K562 (cell line): ENCODE data around the gene NAXD.

Source experiments
- CREB1 ChIP-seq, 2 experiments: sonication (generic) in 1 of 2; formaldehyde crosslinking in 1 of 2; IDR thresholded peaks; 2 replicates each; pipeline versions ENCODE4 v1.6.1 to v1.8.0; 2012 to 2022; ENCODE audit warnings: inconsistent platforms in 1 of 2, mild to moderate bottlenecking in 1 of 2, missing genetic modification reagents in 1 of 2, moderate library complexity in 1 of 2
- CTCF ChIP-seq, 3 experiments: IDR thresholded peaks in 2 of 3; conservative IDR thresholded peaks in 1 of 3; 2 replicates each; pipeline ENCODE4 v1.5.1; 2011 to 2012; ENCODE audit warnings: low read length in 3 of 3, mild to moderate bottlenecking in 3 of 3, control low read depth in 2 of 3, improper control_type of control experiment in 1 of 3, inconsistent platforms in 1 of 3, low read depth in 1 of 3, mixed read lengths in 1 of 3, moderate library complexity in 1 of 3; ENCODE audit not compliant: insufficient read depth in 2 of 3
- EZH2 ChIP-seq: IDR thresholded peaks from 2 replicates; pipeline ENCODE4 v1.6.1; 2012; ENCODE audit warnings: low read depth, mild to moderate bottlenecking, inconsistent platforms, low read length, borderline replicate concordance
- FOSL1 ChIP-seq: fragments of 200-800 bp; sonication (Bioruptor generic); conservative IDR thresholded peaks from 2 replicates; pipeline ENCODE4 v1.6.1; 2016; ENCODE audit warnings: missing genetic modification characterization, missing compliant biosample characterization
- FOXM1 ChIP-seq, 2 experiments: fragments of 450-650 bp in 1 of 2; sonication (generic) in 1 of 2; formaldehyde crosslinking in 1 of 2; IDR thresholded peaks; 2 replicates each; pipeline versions ENCODE4 v1.6.1 to v1.9.0; 2017 to 2022; ENCODE audit warnings: low read depth in 2 of 2, mild to moderate bottlenecking in 2 of 2, missing genetic modification reagents in 1 of 2, moderate library complexity in 1 of 2
- HNRNPUL1 ChIP-seq: fragments of 200-400 bp; formaldehyde crosslinking; IDR thresholded peaks from 2 replicates; pipeline ENCODE4 v1.6.1; 2017; ENCODE audit warnings: low read length
- POLR2A ChIP-seq: fragments of 450-650 bp; conservative IDR thresholded peaks from 2 replicates; pipeline ENCODE4 v1.6.1; 2016
- REST ChIP-seq, 2 experiments: fragments of 450-650 bp; formaldehyde crosslinking in 1 of 2; IDR thresholded peaks; 2 replicates each; pipeline versions ENCODE4 v1.4.0 to v1.6.1; 2014 to 2020; ENCODE audit warnings: mild to moderate bottlenecking in 2 of 2, borderline replicate concordance in 1 of 2, low read depth in 1 of 2
- ZBTB17 ChIP-seq: fragments of 450-650 bp; formaldehyde crosslinking; IDR thresholded peaks from 2 replicates; pipeline ENCODE4 v1.4.0; 2020; ENCODE audit warnings: mild to moderate bottlenecking
- ZNF280B ChIP-seq: fragments of 250-450 bp; sonication (Bioruptor Pico); IDR thresholded peaks from 2 replicates; pipeline ENCODE4 v1.5.1; 2021; ENCODE audit warnings: mild to moderate bottlenecking

- TF ChIP-seq CTCF (IDR thresholded peaks at IDR 0.05 in 2 of 3, conservative IDR thresholded peaks at IDR 0.05 in 1 of 3; ENCODE audit: insufficient read depth in 2 of 3, low read depth in 1 of 3, low read length in 3 of 3) (no peak), EZH2 (no peak), CREB1 (IDR thresholded peaks at IDR 0.05) (no peak), CREB1 (CRISPR knock-in tag; IDR thresholded peaks at IDR 0.05) (no peak), REST (IDR thresholded peaks at IDR 0.05; ENCODE audit: borderline replicate concordance) (no peak), REST (CRISPR knock-in tag; IDR thresholded peaks at IDR 0.05; ENCODE audit: low read depth) (no peak), POLR2A (no peak), HNRNPUL1 (no peak), FOSL1 (tag) (no peak), ZNF280B (CRISPR knock-in tag) (no peak), FOXM1 (IDR thresholded peaks at IDR 0.05; ENCODE audit: low read depth) (no peak), FOXM1 (CRISPR knock-in tag; IDR thresholded peaks at IDR 0.05; ENCODE audit: low read depth) (no peak), ZBTB17 (CRISPR knock-in tag) (no peak)
Observed at GRCh38 chr13:110618780-110619179, 3.4 kb downstream of the NAXD start.
